H1 (cell line): ENCODE measurements around the gene RAB8B. TPM values are rescaled to one million over a fixed set of nuclear protein-coding genes. Genes with fewer than 3 reads are reported as not detected.

ENCODE experiments used
- CTCF ChIA-PET: fragments of 300-600 bp; sonication (Branson Sonifier 250); formaldehyde crosslinking; loops from one replicate; lab custom pipeline; 2021; ENCODE audit not compliant: partially characterized antibody; lab: Charles Lee
- POLR2A ChIA-PET: fragments of 300-600 bp; sonication (Branson Sonifier 250); formaldehyde crosslinking; loops from one replicate; lab custom pipeline; 2021; ENCODE audit warnings: inconsistent platforms; ENCODE audit not compliant: partially characterized antibody; lab: Charles Lee
- DNase-seq, 2 experiments: peaks; one replicate each; pipeline versions ENCODE4 v3.0.0 to v3.0.0-alpha.2; 2010 to 2022; ENCODE audit warnings: low spot score in 2 of 2, low read depth in 1 of 2, mixed read lengths in 1 of 2
- FAIRE-seq: peaks from 2 replicates; lab custom pipeline; 2011; peaks lifted over from hg19 to GRCh38; lab: Jason Lieb, UNC
- H2AFZ ChIP-seq: 2 replicates; pipeline ENCODE4 v1.8.1; 2012; ENCODE audit warnings: low read length, inconsistent platforms
- H2AK5ac ChIP-seq: 2 replicates; pipeline ENCODE4 v1.6.1; 2013; ENCODE audit warnings: low read depth, low read length
- H2BK120ac ChIP-seq: replicated peaks from 2 replicates; pipeline ENCODE3; 2013; ENCODE audit warnings: low read depth, low read length, inconsistent platforms
- H2BK12ac ChIP-seq: 2 replicates; pipeline ENCODE4 v1.6.1; 2013; ENCODE audit warnings: low read depth, low read length
- H2BK15ac ChIP-seq: 2 replicates; pipeline ENCODE4 v1.6.1; 2013; ENCODE audit warnings: low read length
- H2BK20ac ChIP-seq: 2 replicates; pipeline ENCODE4 v1.6.1; 2013; ENCODE audit warnings: low read length
- H2BK5ac ChIP-seq: 2 replicates; pipeline ENCODE4 v1.6.1; 2013; ENCODE audit warnings: low read depth, low read length
- H3K14ac ChIP-seq: 2 replicates; pipeline ENCODE4 v1.6.1; 2013; ENCODE audit warnings: inconsistent platforms; ENCODE audit not compliant: insufficient read length
- H3K18ac ChIP-seq: 2 replicates; pipeline ENCODE4 v1.6.1; 2013; ENCODE audit warnings: low read length; ENCODE audit errors: extremely low read depth
- H3K23ac ChIP-seq: 2 replicates; pipeline ENCODE4 v1.6.1; 2013; ENCODE audit warnings: inconsistent platforms; ENCODE audit not compliant: insufficient read length
- H3K23me2 ChIP-seq: 2 replicates; pipeline ENCODE4 v1.6.1; 2013; ENCODE audit warnings: low read depth, low read length
- H3K27ac ChIP-seq: 2 replicates; pipeline ENCODE4 v1.6.1; 2011; ENCODE audit warnings: low read depth, low read length, inconsistent platforms
- H3K27me3 ChIP-seq, 4 experiments: replicated peaks in 1 of 4; 1 replicate in 1 of 4; 2 replicates in 3 of 4; pipeline versions ENCODE4 v1.6.1 to v1.8.1; 2011 to 2013; ENCODE audit warnings: low read length in 3 of 4, mild to moderate bottlenecking in 3 of 4, inconsistent platforms in 2 of 4, mixed read lengths in 2 of 4, moderate library complexity in 1 of 4; ENCODE audit not compliant: control insufficient read depth in 3 of 4, insufficient read depth in 3 of 4; ENCODE audit errors: extremely low read depth in 1 of 4
- H3K36me3 ChIP-seq, 4 experiments: 2 replicates each; pipeline versions ENCODE4 v1.6.1 to v1.8.1; 2011 to 2013; ENCODE audit warnings: mild to moderate bottlenecking in 4 of 4, low read length in 3 of 4, moderate library complexity in 2 of 4, control low read depth in 1 of 4, inconsistent platforms in 1 of 4; ENCODE audit not compliant: insufficient read depth in 4 of 4, control insufficient read depth in 2 of 4
- H3K4ac ChIP-seq: replicated peaks from 2 replicates; pipeline ENCODE3; 2013; ENCODE audit warnings: low read length, low read depth, mixed read lengths, inconsistent platforms; ENCODE audit not compliant: insufficient read length
- H3K4me1 ChIP-seq, 4 experiments: replicated peaks in 1 of 4; 1 replicate in 1 of 4; 2 replicates in 3 of 4; pipeline versions ENCODE4 v1.6.1 to v1.8.1; 2011 to 2013; ENCODE audit warnings: low read length in 3 of 4, inconsistent platforms in 2 of 4, mixed read lengths in 1 of 4; ENCODE audit not compliant: insufficient read depth in 4 of 4, control insufficient read depth in 3 of 4
- H3K4me2 ChIP-seq, 2 experiments: 2 replicates each; pipeline versions ENCODE4 v1.6.1 to v1.8.1; 2011 to 2013; ENCODE audit warnings: low read depth in 2 of 2, low read length in 2 of 2, control low read depth in 1 of 2, inconsistent platforms in 1 of 2, mild to moderate bottlenecking in 1 of 2; ENCODE audit not compliant: insufficient read depth in 1 of 2
- H3K4me3 ChIP-seq, 4 experiments: fragments of 200-600, 300-600 bp in 1 of 4; sonication (generic), shearing (Covaris generic), sonication (Bioruptor Twin) in 1 of 4; 2 replicates each; pipeline versions ENCODE4 v1.5.1 to v1.8.1; 2011 to 2016; ENCODE audit warnings: low read length in 4 of 4, low read depth in 3 of 4, control low read depth in 2 of 4, inconsistent platforms in 2 of 4, mild to moderate bottlenecking in 2 of 4, mixed read lengths in 1 of 4, moderate library complexity in 1 of 4; ENCODE audit not compliant: insufficient read depth in 2 of 4; ENCODE audit errors: extremely low read depth in 1 of 4
- H3K56ac ChIP-seq: replicated peaks from 2 replicates; pipeline ENCODE3; 2013; ENCODE audit warnings: low read depth, mild to moderate bottlenecking, mixed read lengths, low read length, inconsistent platforms; ENCODE audit not compliant: insufficient read length
- H3K79me1 ChIP-seq: 2 replicates; pipeline ENCODE4 v1.6.1; 2013; ENCODE audit warnings: low read depth, low read length, control low read depth
- H3K79me2 ChIP-seq, 2 experiments: 2 replicates each; pipeline versions ENCODE4 v1.6.1 to v1.8.1; 2012 to 2013; ENCODE audit warnings: low read length in 2 of 2, mild to moderate bottlenecking in 2 of 2, inconsistent platforms in 1 of 2; ENCODE audit not compliant: insufficient read depth in 2 of 2, control insufficient read depth in 1 of 2
- H3K9ac ChIP-seq, 4 experiments: replicated peaks in 1 of 4; 1 replicate in 1 of 4; 2 replicates in 3 of 4; pipeline versions ENCODE4 v1.6.1 to v1.8.1; 2011 to 2013; ENCODE audit warnings: low read depth in 3 of 4, low read length in 3 of 4, control low read depth in 2 of 4, mild to moderate bottlenecking in 2 of 4, moderate library complexity in 2 of 4, inconsistent platforms in 1 of 4; ENCODE audit errors: extremely low read depth in 1 of 4
- H3K9me3 ChIP-seq, 2 experiments: 2 replicates each; pipeline versions ENCODE4 v1.6.1 to v1.8.1; 2012 to 2013; ENCODE audit warnings: mild to moderate bottlenecking in 2 of 2, moderate library complexity in 2 of 2, control low read depth in 1 of 2, inconsistent platforms in 1 of 2, low read depth in 1 of 2, low read length in 1 of 2, mixed read lengths in 1 of 2; ENCODE audit not compliant: insufficient read depth in 2 of 2
- H4K20me1 ChIP-seq, 2 experiments: replicated peaks in 1 of 2; 2 replicates each; pipeline versions ENCODE3 to v1.8.1; 2011 to 2013; ENCODE audit warnings: inconsistent platforms in 2 of 2, low read length in 2 of 2, mild to moderate bottlenecking in 1 of 2; ENCODE audit not compliant: insufficient read depth in 2 of 2, control insufficient read depth in 1 of 2
- H4K5ac ChIP-seq: 2 replicates; pipeline ENCODE4 v1.6.1; 2013; ENCODE audit warnings: low read length, low read depth, mixed read lengths, inconsistent platforms; ENCODE audit not compliant: insufficient read length
- H4K8ac ChIP-seq: 2 replicates; pipeline ENCODE4 v1.8.0; 2013; ENCODE audit warnings: mild to moderate bottlenecking, moderate library complexity, low read length, inconsistent platforms; ENCODE audit not compliant: insufficient read depth; ENCODE audit errors: extremely low read depth
- H4K91ac ChIP-seq: replicated peaks from 2 replicates; pipeline ENCODE3; 2013; ENCODE audit warnings: low read length, mixed read lengths, inconsistent platforms; ENCODE audit not compliant: insufficient read length
- CREB1 ChIP-seq: IDR thresholded peaks from 2 replicates; pipeline ENCODE4 v1.6.1; 2012; ENCODE audit warnings: inconsistent platforms
- EGR1 ChIP-seq: IDR thresholded peaks from 2 replicates; pipeline ENCODE4 v1.6.1; 2011; ENCODE audit warnings: low read depth, low read length, borderline replicate concordance
- EP300 ChIP-seq, 2 experiments: IDR thresholded peaks; 1 replicate in 1 of 2; 2 replicates in 1 of 2; pipeline ENCODE4 v1.6.1; 2011 to 2012; ENCODE audit warnings: low read depth in 2 of 2, low read length in 2 of 2, mild to moderate bottlenecking in 2 of 2, borderline replicate concordance in 1 of 2, inconsistent platforms in 1 of 2, moderate library complexity in 1 of 2
- EZH2 ChIP-seq: fragments of 200-600 bp; sonication (generic); IDR thresholded peaks from 2 replicates; pipeline ENCODE4 v1.7.1; 2012; ENCODE audit warnings: low read depth, mild to moderate bottlenecking, moderate library complexity, low read length, inconsistent platforms; ENCODE audit not compliant: severe bottlenecking
- FOSL1 ChIP-seq: IDR thresholded peaks from 2 replicates; pipeline ENCODE4 v1.6.1; 2011; ENCODE audit warnings: mild to moderate bottlenecking, low read depth, low read length, moderate library complexity; ENCODE audit not compliant: insufficient read depth
- HDAC2 ChIP-seq, 2 experiments: fragments of 300-600 bp in 1 of 2; sonication (generic) in 1 of 2; IDR thresholded peaks; 2 replicates each; pipeline ENCODE4 v1.6.1; 2011 to 2012; ENCODE audit warnings: low read depth in 2 of 2, low read length in 2 of 2, mild to moderate bottlenecking in 2 of 2, moderate library complexity in 2 of 2, borderline replicate concordance in 1 of 2, inconsistent platforms in 1 of 2
- MAX ChIP-seq: IDR thresholded peaks from 2 replicates; pipeline ENCODE4 v1.6.1; 2012; ENCODE audit warnings: inconsistent platforms
- RAD21 ChIP-seq, 2 experiments: IDR thresholded peaks in 1 of 2; conservative IDR thresholded peaks in 1 of 2; 2 replicates each; pipeline ENCODE4 v1.6.1; 2011; ENCODE audit warnings: low read depth in 2 of 2, low read length in 2 of 2, improper control_type of control experiment in 1 of 2, inconsistent platforms in 1 of 2, mild to moderate bottlenecking in 1 of 2, moderate library complexity in 1 of 2
- WGBS, 2 experiments: shearing (Covaris generic) in 1 of 2; methylation state at CpG; one replicate each; pipeline versions ENCODE4 v1.1.6 to v1.1.7; 2013 to 2015; ENCODE audit warnings: low lambda C conversion rate in 2 of 2, mixed read lengths in 2 of 2, inconsistent platforms in 1 of 2, low coverage in 1 of 2, missing lambda C conversion rate in 1 of 2; ENCODE audit not compliant: insufficient replicate concordance in 2 of 2, insufficient coverage in 1 of 2, insufficient read length in 1 of 2; ENCODE audit errors: extremely low coverage in 1 of 2, missing lambda C conversion rate in 1 of 2; 5-methylcytosine and 5-hydroxymethylcytosine counted together
- polyA plus RNA-seq, 7 experiments: library from polyadenylated mRNA; depleted of rRNA in 3 of 7; stranded (reverse) in 5 of 7; unstranded in 2 of 7; fragments of >200 nt in 5 of 7; fragments of 200-250 nt in 2 of 7; gene quantifications; 1 replicate in 5 of 7; 2 replicates in 1 of 7; 4 replicates in 1 of 7; pipeline versions ENCODE4 v1.2.1 to v1.2.3, GENCODE V29; 2011 to 2013; ENCODE audit warnings: missing spikeins in 2 of 7, mixed read lengths in 2 of 7
- total RNA-seq: library from RNA; stranded (reverse); fragmentation: NEBNext Ultra II Directional; extraction: Animal tissue kit (Norgen Biotek cat#: 25700); gene quantifications from 2 replicates; pipeline ENCODE4 v1.2.1, GENCODE V29; 2021

RAB8B gene
- total and polyA plus RNA-seq, 2 of the 8 experiments (the other 6 are each of a cell fraction or from before 2014, with no cell fraction given): 9.5 to 47.8 TPM

DNA sequence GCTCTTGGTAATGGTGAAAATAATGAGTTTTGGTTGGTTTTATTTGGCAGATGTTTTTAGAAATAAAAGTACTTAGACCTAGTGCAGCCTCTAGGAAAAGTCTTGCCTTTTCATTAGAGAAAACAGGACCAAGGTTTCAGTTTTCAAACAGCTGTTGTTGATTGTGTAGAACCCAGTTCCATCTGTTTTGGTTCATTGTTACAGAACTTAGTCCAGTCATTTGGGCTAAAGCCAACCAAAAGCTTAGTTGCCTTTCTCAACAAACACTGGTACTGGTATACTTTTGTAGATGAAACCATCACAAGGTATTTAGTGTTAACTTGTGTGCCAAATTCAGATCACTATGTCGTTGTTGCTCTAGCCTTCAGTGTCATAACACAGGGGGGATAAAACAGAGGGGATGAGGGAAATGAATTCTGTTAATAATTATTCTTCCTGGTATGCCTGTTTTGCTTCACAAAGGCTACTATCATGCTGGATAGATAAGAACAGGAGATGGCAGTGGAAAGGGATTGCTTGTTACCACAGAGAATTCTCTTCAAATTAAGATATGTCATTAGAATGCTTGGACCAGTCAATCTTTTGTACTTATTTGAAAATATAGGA, 75.4 kb downstream of the RAB8B start:
- DNase-seq (no peak), FAIRE-seq (no peak)
- Histone ChIP-seq H3K4me3 (no peak overlapping the region), H2BK15ac (no peak overlapping the region), H4K5ac (no peak overlapping the region), H2BK120ac (no peak overlapping the region), H2BK20ac (no peak overlapping the region), H4K91ac (no peak overlapping the region), H3K23me2 (no peaks in the 10 kb centered on the region), H2AFZ (no peak overlapping the region), H2BK5ac (no peak overlapping the region), H3K4ac (no peak overlapping the region), H3K18ac (no peak overlapping the region), H2AK5ac (no peak overlapping the region), H3K9me3 (no peaks in the 10 kb centered on the region), H3K4me2 (no peak overlapping the region), H3K79me1 (no peaks in the 10 kb centered on the region), H2BK12ac (no peak overlapping the region), H4K8ac (no peak overlapping the region), H3K9ac (no peak overlapping the region), H3K36me3 (peaks cover 2 to 21% (median 4%) of the 10 kb centered on the region in 4 experiments; a peak in 5 of 8 replicates), H3K27me3 (no peaks in the 10 kb centered on the region), H3K27ac (no peak overlapping the region), H3K14ac (no peak overlapping the region), H3K79me2 (no peaks in the 10 kb centered on the region), H3K4me1 (no peaks in the 10 kb centered on the region), H3K23ac (no peak overlapping the region), H3K56ac (no peak overlapping the region), H4K20me1 (no peaks in the 10 kb centered on the region)
- ChIA-PET POLR2A (no interaction called here), CTCF (interaction anchor here (0.6 to 1.0 kb wide), 3 partner anchors 21 to 884 kb away, joined by 3 read pairs; no protein-coding TSS in a partner anchor)
- TF ChIP-seq FOSL1 (no peak), RAD21 (IDR thresholded peaks at IDR 0.05 in 1 of 2, conservative IDR thresholded peaks at IDR 0.05 in 1 of 2; ENCODE audit: low read depth in 2 of 2, low read length in 2 of 2) (no peak), CREB1 (no peak), MAX (no peak), HDAC2 (IDR thresholded peaks at IDR 0.05; ENCODE audit: borderline replicate concordance in 1 of 2, low read depth in 2 of 2, low read length in 2 of 2) (no peak), EP300 (IDR thresholded peaks at IDR 0.05; ENCODE audit: borderline replicate concordance in 1 of 2, low read depth in 2 of 2, low read length in 2 of 2) (no peak), EZH2 (no peak), EGR1 (no peak)
- 80% methylated on average over 1 of the region's 1 CpG; no CpG with 5 or more reads in 1 of the 2 experiments for WGBS, 2 experiments
